Fibroblast of skin of left biceps (primary cell): ENCODE data around the gene RPS19.

Experiments
- DNase-seq, 2 experiments: peaks; one replicate each; pipeline ENCODE4 v3.0.0-alpha.2; 2013; ENCODE audit warnings: low read depth in 2 of 2

RPS19 gene

DNA sequence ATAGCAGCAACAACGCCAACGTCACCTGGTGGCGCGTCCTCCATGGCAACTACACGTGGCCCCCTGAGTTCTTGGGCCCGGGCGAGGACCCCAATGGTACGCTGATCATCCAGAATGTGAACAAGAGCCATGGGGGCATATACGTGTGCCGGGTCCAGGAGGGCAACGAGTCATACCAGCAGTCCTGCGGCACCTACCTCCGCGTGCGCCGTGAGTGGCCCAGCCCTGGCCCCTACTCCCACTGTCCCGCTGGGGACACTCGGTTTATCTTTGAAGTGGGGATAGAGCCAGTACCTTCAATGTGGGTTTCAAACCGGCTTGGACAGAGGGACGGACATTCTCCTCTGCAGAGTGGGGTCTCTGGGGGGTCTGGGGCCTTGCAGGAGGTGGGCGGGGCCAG, 19.0 kb downstream of the RPS19 start:
- no peak for DNase-seq

DNA sequence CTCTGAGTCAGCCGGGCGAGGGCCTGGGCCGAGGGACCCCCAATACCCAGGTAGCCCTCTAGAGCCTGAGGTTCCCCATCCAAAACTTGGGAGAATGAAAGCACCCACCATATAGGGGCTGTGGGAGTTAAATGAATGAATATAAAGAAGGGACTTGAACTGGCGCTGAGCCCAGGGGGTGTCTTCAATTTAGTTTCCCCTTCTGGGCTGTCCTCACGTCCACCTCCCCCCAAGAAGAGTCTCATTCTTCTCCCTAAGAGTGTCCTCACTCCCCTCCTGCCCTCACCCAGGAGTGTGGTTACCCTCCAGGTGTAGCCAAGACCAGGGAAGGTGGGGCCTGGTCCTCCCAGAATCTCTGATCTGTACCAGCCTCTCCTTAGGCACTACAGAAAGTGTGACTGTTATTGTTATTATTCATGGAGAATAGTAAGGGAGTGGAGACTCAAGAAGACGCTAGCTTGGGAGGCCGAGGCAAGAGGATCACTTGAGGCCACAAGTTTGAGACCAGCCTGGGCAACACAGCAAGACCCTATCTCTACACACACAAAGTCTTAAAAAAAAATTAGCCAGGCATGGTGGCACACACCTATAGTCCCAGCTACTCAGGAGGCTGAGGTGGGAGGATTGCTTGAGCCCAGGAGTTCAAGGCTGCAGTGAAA, 19.7 kb downstream of the RPS19 start:
- no peak for DNase-seq

DNA sequence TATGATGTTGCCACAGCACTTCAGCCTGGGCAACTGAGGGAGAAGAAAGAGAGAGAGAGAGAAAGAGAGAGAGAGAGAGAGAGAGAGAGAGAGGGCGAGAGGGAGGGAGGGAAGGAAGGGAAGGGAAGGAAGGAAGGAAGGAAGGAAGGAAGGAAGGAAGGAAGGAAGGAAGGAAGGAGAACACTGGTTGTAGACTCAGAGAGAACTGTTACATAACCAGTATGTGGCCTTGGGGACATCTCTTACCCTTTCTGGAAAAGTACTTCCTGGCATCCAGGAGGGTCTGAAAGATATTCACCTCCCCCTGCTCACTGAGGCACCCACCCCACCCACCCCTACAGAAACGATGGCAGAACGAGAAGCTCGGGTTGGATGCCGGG, 20.3 kb downstream of the RPS19 start:
- DNase-seq = no peak

DNA sequence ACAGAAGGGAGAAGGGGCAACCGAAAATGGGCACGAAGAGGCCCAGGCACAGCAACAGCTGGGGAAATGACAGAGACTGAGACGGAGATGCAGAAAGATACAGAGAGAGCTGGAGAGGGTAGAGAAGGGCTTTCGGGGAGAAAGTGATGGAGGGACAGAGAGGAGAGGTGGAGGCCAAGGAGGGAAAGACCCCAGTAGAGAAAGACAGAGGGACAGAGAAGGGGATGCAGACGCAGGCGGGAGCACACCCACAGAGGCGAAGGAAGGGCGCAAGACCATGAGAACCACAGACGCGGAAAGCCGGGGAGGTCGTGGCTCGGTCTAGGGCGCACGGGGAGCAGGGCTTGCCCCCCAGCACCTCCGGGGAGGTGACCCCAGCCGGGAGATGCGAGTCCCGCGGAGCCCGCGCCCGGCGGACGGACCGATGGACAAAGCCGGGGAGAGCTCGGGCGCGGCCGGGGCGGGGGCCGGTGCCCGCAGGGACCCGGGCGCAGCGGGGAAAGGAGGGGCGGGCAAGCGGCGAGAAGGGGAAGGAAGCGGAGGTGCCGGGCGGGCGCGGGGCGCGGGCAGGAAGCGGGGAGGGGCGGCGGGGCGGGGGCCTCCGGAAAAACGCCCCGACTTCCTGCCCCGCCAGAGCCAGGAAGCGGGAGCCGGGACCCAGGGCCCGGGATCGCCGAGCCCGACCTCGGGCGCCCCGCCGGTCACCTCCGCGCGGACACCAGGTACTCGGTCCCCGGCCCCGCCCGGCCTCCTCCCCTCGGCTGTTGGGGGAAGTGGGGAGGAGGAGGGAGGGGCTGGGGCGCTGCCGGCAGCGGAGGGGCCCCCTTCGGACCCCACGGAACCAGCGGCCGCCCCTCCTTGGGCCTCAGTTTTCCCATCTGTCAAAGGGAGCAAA, 22.8 kb downstream of the RPS19 start, which contains the start of gene ARHGEF1:
Gene ARHGEF1, plus strand, starts transcription at position 617 of the 895 bp plus-strand sequence. CDS start 4,899 bp downstream, outside the sequence.
- DNase-seq = no peak

DNA sequence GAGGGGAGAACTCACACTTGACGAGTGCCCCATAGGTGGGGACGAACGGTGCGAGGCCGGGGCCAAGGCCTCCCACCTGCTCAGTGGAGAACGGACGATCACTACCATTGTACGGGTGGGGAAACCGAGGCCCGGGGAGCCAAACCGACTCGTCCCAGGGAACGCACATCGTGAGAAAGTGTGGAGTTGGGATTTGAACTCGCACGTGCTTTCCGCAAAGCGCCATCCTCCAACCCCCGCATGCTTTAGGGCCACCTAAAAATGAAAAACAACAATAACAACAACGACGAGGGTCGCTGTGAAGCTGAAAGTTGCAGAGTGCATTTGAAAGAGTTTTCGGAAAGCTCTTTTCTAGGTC, 23.4 kb downstream of the RPS19 start:
- no peak for DNase-seq

DNA sequence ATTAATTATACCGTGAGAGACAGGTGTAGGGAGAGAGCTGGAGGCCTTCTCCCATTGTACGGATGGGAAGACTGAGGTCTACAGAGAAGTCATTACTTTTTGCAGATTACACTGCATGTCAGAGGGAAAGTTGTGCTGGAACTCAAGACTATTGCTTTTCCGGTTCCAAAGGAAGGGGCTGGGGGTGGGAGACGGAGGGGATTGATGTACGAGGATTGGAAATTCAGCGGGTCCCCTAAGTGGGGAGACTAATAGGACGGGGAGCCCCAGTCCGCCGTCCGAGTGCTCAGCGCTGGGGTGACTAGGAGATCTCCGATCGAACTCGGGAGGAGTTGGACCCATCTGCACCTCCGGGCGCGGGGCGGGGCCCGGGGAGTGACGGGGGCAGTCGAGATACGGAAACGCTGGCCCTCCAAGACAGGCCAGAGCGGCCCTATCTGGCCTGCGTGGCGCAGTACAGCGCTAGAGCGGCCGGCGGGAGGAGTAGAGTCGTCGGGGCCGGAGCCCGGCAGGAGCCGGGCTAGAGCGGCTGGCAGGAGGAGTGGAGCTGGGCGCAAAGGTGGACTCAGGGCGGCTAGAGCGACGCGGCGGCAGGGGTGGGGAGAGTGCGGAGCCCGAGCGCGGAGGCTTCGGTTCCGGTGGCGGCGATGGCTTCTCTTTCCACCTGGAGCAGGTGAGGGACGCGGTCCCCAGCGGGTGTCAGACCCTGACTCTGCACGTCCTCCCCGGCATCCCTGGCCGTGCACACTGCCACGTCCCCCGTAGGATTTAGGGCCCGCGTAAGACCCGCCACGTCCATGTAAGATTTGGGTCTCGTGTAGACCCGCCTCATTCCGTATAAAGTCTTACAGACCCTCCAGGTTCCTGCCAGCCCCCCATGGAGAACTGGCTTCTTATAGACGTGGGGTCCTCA, 24.0 kb downstream of the RPS19 start:
- peak; percentile 90 to 91 for DNase-seq

DNA sequence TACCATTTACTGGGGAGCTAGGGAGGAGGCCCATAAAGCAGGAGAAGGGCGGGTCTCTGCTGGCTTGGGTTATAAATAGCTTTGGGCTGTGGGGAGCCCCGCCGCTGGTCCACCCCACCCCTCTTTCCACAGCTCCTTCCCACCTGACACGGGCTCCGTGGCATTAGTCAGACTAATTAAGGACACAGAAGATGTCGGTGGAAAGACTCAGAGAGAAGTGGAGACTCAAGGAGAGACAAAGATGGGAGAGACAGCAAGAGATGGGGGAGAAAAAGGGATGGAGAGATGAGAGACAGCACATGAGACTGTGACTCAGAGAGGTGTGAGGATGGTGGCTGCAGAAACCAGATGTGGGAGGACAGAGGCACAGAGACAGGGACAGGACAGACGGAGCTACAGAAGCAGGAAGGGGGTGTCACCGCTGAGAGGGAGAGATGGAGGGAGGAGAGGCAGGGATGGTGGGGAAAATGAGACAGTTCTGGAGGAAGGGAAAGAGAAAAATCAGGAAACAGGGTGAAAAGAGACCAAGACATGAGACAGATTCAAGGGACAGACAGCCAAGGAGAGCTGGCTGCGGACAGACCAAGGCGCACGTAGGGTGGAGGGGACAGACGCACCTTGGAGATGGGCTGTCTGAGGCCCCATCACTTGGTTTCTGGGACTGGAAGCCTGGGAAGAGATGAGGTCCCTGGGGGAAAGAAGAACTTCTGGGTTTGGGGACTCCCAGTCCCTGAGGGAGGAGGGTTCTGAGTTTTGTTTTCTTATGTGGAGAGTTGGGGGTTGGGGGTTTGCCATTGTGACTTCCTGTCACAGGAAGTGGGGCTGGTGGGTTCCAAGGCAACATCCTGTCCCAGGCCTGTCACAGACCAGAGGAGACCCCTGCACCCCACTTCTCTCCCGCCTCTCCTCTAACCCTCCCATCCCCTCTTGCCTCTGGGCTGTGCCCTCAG, 27.0 kb downstream of the RPS19 start:
- DNase-seq = no peak

DNA sequence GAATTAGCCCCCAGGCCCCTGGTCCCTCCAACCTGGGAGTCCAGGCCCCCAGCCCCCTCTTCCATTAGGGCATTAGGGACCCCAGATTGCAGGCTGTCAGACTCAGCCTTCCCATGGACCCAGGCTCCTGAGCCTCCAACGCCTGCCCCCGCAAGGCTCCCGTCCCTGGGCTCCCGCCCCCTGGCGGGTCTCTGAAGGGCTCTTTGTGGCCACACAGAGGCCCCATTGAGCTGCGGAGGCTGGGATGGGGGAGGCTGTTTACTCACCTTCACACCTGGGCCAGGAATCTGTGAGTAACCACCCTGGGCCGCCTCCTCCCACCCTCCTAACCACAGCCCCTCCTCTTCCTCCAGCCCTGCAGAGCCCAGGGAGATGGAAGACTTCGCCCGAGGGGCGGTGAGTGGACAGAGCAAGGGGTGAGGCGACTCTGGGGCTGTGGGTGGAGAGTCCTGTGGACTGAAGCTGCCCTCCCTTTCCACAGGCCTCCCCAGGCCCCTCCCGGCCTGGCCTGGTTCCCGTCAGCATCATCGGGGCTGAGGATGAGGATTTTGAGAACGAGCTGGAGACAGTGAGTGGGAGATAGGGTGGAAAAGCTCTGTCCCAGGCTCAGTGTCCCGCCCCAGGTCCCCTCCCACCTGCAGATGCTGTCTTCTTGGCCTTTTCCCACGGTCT, 27.8 kb downstream of the RPS19 start:
- DNase-seq = no peak

DNA sequence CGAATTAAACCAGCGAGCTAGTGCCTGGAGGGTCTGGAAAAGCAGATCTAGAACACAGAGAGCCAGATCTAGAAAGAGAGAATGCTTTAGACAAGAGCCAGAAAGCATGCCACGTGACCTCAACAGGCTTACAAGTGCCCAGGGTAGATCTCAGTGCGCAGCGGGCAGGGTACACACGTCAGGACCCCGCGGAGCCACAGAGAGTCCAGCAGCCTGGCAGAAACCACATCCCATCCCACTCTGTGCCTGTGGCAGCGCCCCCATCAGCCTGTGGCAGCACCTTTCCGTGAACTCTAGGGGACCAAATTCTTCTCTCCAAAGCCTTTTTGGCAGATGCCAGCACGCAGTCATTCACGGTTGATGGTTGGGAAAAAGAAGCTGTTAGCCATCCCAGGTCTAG, 28.9 kb downstream of the RPS19 start:
- no peak for DNase-seq

DNA sequence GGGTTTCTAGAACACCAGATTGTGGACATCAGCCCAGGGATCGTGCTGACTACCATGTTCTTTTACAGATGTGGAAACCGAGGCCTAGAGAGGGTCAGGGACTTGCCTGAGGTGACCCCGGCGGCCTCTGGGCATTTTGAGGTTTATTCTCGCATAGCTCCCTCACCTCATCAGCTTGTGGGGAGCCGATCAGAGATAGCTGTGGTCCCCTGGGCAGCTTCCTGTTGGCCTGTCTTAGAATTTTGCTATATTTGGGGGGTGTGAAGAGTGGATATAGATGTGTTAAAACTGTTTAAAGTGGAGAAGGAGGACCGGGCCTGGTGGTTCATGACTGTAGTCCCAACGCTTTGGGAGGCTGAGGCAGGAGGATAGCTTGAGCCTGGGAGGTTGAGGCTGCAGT, 29.8 kb downstream of the RPS19 start:
- DNase-seq = no peak

DNA sequence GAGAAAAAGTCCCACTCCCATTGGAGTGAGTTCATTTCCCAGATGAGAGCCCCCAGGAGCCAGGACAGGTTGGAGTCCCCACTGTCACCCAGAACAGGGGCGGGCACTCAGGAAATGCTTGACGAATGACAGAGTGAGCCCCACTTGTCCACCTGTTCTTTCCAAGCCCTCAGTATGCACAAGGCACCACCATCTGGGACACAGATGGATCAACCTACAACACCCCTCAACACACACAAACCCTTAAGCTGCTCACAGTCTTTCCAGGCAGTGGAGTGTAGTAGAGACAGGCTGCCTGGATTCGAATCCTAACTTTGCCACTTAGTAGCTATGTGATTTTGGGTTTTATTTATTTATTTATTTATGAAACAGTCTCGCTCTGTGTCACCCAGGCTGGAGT, 30.9 kb downstream of the RPS19 start:
- DNase-seq = no peak

DNA sequence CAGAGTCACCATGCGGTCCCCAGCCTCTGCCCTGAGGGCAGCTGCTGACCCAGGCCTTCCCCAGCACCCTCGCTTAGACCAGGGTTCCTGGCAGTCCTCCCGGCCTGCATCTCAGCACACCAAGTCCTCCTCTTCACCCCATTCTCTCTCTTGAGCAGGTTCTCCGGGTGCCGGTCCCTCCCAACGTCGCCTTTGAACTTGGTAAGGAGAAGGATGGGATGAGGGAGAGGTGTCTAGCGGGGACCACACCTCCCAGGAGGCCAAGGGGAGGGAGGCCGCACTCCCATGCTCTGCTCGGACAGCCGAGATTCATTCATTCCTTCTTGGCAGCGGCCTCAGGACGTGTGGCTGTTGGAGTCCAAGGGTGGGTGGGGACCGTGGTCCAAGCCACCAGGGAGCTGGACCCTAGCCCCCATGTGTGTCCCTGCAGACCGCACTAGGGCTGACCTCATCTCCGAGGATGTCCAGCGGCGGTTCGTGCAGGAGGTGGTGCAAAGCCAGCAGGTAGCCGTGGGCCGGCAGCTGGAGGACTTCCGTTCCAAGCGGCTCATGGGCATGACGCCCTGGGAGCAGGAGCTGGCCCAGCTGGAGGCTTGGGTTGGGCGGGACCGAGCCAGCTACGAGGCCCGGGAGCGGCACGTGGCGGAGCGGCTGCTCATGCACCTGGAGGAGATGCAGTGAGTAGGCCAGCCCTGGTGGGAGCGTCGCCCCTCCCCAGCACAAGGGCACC, 32.3 kb downstream of the RPS19 start:
- no peak for DNase-seq

DNA sequence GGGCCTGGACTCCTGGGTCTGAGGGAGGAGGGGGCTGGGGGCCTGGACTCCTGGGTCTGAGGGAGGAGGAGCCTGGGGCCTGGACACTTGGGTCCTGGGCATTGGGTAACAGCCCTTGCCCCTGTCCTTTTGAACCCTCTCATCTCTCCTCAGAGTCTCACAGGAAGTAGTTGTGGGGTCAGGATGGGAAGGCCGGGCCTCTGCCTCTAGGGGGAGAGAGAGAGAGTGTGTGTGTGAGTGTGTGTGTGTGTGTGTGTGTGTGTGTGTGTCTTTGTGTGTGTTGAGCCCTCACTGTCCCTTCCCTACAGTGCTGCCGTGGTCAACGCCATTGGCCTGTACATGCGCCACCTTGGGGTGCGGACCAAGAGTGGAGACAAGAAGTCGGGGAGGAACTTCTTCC, 33.8 kb downstream of the RPS19 start:
- DNase-seq = no peak

DNA sequence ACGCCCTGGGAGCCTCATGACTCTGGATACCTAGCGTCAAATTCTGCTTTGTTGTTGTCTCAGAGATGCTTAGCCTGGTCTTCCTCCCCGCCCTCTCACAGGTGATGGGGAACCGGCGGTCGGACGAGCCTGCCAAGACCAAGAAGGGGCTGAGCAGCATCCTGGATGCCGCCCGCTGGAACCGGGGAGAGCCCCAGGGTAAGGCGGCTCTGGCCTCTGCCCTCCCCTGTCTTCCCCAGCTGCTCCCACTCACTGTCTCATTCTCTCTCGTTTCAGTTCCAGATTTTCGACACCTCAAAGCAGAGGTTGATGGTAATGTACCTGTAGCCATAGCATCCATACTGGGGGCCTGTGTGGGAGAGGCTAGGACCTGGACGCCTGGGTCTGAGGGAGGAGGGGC, 34.3 kb downstream of the RPS19 start:
- no peak for DNase-seq

DNA sequence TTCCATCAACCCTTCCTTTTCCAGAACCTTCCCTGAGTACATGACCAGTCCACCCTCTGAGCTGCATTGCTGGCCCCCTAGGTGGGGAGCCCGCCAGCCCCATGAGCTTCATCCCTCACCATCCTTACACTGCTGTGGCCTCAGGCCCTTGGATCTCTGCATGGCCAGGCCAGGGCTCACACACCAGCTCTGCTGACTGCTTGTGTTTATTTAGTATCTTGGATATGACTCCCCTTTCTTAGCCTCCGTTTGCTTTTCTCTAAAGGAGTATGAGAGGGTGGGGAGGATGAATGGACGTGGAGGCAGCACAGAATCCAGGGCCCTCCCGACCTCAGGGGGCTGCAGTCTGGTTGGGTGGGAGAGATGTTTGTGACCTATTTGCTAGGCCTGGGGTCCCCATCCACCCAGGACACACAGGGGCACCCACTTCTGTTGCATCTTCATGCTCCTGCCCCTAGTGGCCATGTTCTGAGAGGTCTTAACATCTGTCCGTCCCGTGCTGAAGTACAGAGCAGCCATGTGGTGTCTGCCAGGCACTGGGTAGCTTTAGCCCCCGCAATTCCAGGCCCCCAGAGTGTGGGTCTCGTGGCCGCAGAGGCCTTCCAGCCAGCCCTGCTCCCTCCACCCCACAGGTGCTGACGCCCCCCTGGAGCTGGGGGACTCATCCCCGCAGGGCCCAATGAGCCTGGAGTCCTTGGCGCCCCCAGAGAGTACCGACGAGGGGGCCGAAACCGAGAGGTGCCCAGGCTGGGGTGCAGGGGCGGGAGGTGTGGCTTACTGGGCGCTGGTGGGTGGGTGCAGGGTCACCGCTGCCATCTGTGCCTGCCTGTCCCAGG, 35.9 kb downstream of the RPS19 start:
- no peak for DNase-seq

DNA sequence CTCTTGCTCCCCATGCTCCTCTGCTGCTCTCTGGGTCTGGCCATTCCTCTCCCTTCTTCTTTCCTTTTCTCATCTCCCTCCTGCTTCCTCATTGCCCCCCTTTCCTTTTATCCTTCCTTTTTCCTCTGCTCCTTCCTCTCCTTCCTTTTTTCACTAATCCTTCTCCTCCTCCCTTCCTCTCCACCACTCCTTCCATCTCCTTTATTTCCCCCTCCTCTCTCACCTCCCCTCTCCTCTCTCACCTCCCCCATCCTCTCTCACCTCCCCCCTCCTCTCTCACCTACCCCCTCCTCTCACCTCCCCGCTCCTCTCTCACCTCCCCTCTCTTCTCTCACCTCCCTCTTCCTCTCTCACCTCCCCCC, 36.5 kb downstream of the RPS19 start:
- DNase-seq = no peak

DNA sequence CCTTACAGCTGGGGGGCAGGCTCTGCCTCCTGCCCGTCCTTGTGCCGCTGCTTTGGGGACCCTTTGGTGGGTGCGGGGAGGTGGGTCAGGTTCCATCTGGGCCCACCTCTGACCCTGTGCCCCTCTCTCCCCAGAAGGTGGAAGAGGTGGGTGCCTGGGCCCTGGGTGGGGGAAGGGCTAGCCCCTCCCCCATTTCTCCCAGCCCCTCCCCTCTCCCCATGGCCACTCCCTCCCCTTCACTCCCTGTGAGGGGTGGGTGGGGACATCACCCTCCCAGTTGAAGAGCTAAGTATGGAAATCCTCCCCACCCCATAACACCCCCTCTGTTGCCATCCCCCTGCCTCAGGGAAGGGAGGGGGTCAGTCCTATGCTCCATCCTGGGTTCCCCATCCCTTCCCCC, 37.1 kb downstream of the RPS19 start:
- DNase-seq = no peak

DNA sequence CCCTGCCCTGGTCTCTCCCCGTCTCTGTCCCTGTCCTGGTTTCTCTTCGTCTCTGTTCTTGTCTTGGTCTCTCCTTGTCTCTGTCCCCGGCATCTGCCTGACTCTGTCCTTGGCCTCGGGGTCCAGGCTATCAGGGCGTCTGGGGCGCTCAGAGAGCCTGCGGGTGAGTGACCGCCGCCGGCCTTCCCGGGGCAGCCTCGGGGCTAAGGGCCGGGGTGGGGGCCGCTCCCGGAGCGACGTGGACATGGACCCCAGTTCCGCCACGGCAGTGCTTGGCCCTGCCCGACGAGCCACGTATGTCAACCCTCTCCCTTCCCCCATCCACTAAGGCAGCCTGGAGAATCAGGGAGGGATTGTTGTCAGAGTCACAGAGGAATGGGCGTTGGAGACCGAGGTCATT, 37.8 kb downstream of the RPS19 start:
- no peak for DNase-seq

DNA sequence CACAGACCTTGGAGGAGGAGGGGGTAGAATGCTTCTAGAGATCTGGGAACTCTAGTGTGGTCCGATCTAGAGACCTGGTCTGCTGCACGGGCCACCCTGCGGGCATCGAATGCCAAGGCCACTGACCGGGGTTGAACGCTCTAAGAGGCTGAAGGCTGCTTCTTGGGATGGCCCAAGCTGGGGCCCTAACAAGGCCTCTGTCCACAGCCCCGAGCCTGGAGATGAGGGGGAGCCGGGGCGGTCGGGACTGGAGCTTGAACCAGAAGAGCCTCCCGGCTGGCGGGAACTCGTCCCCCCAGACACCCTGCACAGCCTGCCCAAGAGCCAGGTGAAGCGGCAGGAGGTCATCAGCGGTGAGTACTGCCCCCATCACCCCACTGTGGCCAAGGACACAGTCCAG, 38.2 kb downstream of the RPS19 start:
- DNase-seq = no peak
